ENCODE measurements around the gene PTOV1.

PTOV1 gene

GRCh38 chr19:49866933-49867782, 16.2 kb downstream of the PTOV1 start, which contains the start of gene PNKP:
PNKP (minus strand) TSS chr19:49867576; CDS start chr19:49867204, 372 bp downstream.
- Mint-ChIP-seq H3K9me3 (no peaks in the 10 kb centered on the region), H3K4me3 (no peak within 1 kb of the TSS), H3K36me3 (ENCODE audit: low read depth) (peaks cover 34% of the 10 kb centered on the region), H3K27me3 (ENCODE audit: low read depth, poor library complexity) (no peaks in the 10 kb centered on the region), H3K4me1 (peaks cover 57% of the 10 kb centered on the region), H3K27ac (peak within 1 kb of the TSS; percentile 98)
- peak; percentile 91 for DNase-seq
- TF ChIP-seq, protein P1, sequence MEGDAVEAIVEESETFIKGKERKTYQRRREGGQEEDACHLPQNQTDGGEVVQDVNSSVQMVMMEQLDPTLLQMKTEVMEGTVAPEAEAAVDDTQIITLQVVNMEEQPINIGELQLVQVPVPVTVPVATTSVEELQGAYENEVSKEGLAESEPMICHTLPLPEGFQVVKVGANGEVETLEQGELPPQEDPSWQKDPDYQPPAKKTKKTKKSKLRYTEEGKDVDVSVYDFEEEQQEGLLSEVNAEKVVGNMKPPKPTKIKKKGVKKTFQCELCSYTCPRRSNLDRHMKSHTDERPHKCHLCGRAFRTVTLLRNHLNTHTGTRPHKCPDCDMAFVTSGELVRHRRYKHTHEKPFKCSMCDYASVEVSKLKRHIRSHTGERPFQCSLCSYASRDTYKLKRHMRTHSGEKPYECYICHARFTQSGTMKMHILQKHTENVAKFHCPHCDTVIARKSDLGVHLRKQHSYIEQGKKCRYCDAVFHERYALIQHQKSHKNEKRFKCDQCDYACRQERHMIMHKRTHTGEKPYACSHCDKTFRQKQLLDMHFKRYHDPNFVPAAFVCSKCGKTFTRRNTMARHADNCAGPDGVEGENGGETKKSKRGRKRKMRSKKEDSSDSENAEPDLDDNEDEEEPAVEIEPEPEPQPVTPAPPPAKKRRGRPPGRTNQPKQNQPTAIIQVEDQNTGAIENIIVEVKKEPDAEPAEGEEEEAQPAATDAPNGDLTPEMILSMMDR (IDR thresholded peaks at IDR 0.05), result no peak

DNA sequence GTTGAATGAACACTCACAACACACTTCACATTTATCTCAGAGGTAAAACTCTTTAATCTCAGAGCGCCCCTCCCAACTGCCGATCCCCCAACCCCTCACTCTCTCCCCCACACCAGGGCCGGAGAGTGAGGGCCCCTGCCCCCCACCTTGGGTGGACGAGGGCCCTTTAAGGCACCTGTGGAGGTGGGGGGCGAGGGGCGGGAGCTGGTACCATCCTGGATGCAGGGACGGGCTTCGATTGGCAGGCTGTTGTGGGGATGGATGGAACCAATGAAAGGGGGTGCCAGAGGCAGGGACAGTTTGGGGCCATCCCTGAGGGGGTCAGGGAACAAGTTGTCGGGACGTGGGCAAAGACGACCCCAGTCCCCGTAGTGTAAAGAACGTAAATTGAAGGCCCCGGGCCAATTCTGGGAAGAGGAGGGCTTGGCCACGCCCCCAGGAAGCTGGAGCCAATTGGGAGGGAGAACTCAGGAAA, 18.1 kb downstream of the PTOV1 start:
- Mint-ChIP-seq H3K4me3 (no peak overlapping the region), H3K4me1 (peaks cover 49% of the 10 kb centered on the region), H3K9me3 (no peaks in the 10 kb centered on the region), H3K27me3 (ENCODE audit: low read depth, poor library complexity) (no peaks in the 10 kb centered on the region), H3K36me3 (ENCODE audit: low read depth) (peaks cover 24% of the 10 kb centered on the region), H3K27ac (no peak overlapping the region)
- TF ChIP-seq, protein P1 (IDR thresholded peaks at IDR 0.05), result no peak
- peak; percentile 91 for DNase-seq

DNA sequence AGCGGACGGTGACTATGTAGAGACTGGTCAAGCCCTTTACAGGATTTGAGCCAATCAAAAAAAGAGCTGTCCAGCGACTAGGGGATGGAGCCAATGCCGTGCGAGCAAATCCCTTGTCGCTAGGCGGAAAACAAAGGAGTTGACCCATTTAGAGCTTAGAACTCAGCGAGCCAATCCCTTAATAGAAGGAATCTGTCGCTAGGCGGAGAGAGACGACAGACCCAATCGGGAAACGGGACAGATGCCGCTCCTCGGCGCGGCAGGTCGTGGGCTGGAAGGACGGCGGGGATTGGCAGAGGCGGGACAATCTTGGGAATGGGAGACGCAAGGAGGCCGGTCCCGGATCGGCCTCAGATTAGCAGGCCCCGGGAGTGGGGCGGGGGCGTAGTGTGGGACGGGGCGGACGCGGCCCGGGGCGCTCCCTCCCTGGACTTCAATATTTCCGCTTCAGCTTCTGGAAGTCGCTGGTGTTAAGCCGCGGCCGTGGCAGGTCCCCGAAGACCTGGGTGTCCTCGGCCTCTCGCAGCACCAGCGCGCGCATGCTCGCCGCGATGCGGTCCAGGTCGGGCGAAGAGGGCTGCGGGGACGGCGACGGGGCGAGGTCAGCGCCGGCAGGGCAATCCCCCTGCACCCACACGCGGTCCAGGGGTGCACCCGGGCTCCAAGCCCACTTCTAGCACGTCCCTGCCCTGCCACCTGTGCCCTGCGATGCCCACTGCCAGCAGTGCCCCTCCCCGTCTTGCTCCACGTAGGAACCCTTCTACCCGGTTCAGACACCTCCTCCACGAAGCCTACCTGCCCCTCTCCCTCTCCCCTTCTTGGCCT, 18.7 kb downstream of the PTOV1 start:
- no peak overlapping the region for H3K4me3 Mint-ChIP-seq
- DNase-seq, result peak; percentile 95
- H3K36me3 Mint-ChIP-seq (ENCODE audit: low read depth), result peaks cover 18% of the 10 kb centered on the region
- no peaks in the 10 kb centered on the region for H3K9me3 Mint-ChIP-seq
- peaks cover 48% of the 10 kb centered on the region for H3K4me1 Mint-ChIP-seq
- H3K27me3 Mint-ChIP-seq (ENCODE audit: low read depth, poor library complexity), result no peaks in the 10 kb centered on the region
- H3K27ac Mint-ChIP-seq, result peak overlapping the region; percentile 96
- TF ChIP-seq, protein P1 (IDR thresholded peaks at IDR 0.05), result no peak

- Mint-ChIP-seq H3K27me3 (ENCODE audit: low read depth, poor library complexity) (no peaks in the 10 kb centered on the region), H3K36me3 (ENCODE audit: low read depth) (peaks cover 11% of the 10 kb centered on the region), H3K4me3 (no peak overlapping the region), H3K9me3 (no peaks in the 10 kb centered on the region), H3K4me1 (peaks cover 48% of the 10 kb centered on the region), H3K27ac (peak overlapping the region; percentile 96)
- TF ChIP-seq, protein P1 (IDR thresholded peaks at IDR 0.05), result no peak
- DNase-seq, result no peak
Observed at GRCh38 chr19:49870309-49870901, 19.4 kb downstream of the PTOV1 start.

GRCh38 chr19:49871349-49871985, 20.5 kb downstream of the PTOV1 start:
- TF ChIP-seq, protein P1 (IDR thresholded peaks at IDR 0.05), result no peak
- Mint-ChIP-seq H3K4me3 (peak overlapping the region; percentile 62), H3K27ac (no peak overlapping the region), H3K4me1 (peaks cover 44% of the 10 kb centered on the region), H3K36me3 (ENCODE audit: low read depth) (peaks cover 6% of the 10 kb centered on the region), H3K27me3 (ENCODE audit: low read depth, poor library complexity) (no peaks in the 10 kb centered on the region), H3K9me3 (no peaks in the 10 kb centered on the region)
- no peak for DNase-seq

Measured in nephron progenitor cell (in vitro differentiated cells).